ENCODE data around the gene FAM135A. TPM values are rescaled to one million over a fixed set of nuclear protein-coding genes. Genes with fewer than 3 reads are reported as not detected.
A peak's percentile ranks its signal among the peaks of the same experiment; 100 is the strongest.

FAM135A gene
- total and polyA plus RNA-seq, 2 of the 13 experiments (the other 11 are each of a cell fraction or from before 2014, with no cell fraction given) = 26.9 to 31.5 TPM

- TF ChIP-seq, protein P1, sequence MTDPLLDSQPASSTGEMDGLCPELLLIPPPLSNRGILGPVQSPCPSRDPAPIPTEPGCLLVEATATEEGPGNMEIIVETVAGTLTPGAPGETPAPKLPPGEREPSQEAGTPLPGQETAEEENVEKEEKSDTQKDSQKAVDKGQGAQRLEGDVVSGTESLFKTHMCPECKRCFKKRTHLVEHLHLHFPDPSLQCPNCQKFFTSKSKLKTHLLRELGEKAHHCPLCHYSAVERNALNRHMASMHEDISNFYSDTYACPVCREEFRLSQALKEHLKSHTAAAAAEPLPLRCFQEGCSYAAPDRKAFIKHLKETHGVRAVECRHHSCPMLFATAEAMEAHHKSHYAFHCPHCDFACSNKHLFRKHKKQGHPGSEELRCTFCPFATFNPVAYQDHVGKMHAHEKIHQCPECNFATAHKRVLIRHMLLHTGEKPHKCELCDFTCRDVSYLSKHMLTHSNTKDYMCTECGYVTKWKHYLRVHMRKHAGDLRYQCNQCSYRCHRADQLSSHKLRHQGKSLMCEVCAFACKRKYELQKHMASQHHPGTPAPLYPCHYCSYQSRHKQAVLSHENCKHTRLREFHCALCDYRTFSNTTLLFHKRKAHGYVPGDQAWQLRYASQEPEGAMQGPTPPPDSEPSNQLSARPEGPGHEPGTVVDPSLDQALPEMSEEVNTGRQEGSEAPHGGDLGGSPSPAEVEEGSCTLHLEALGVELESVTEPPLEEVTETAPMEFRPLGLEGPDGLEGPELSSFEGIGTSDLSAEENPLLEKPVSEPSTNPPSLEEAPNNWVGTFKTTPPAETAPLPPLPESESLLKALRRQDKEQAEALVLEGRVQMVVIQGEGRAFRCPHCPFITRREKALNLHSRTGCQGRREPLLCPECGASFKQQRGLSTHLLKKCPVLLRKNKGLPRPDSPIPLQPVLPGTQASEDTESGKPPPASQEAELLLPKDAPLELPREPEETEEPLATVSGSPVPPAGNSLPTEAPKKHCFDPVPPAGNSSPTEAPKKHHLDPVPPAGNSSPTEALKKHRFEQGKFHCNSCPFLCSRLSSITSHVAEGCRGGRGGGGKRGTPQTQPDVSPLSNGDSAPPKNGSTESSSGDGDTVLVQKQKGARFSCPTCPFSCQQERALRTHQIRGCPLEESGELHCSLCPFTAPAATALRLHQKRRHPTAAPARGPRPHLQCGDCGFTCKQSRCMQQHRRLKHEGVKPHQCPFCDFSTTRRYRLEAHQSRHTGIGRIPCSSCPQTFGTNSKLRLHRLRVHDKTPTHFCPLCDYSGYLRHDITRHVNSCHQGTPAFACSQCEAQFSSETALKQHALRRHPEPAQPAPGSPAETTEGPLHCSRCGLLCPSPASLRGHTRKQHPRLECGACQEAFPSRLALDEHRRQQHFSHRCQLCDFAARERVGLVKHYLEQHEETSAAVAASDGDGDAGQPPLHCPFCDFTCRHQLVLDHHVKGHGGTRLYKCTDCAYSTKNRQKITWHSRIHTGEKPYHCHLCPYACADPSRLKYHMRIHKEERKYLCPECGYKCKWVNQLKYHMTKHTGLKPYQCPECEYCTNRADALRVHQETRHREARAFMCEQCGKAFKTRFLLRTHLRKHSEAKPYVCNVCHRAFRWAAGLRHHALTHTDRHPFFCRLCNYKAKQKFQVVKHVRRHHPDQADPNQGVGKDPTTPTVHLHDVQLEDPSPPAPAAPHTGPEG (CRISPR knock-in tag; IDR thresholded peaks at IDR 0.05) = peak; percentile 38; the same call in 1 of the 2 replicates
- peak; percentile 44; the same call in 1 of the 2 replicates for TF ChIP-seq SALL2 (CRISPR knock-in tag; IDR thresholded peaks at IDR 0.05)
- peak; percentile 77; the same call in 1 of the 2 replicates for TF ChIP-seq ZNF607 (CRISPR knock-in tag; IDR thresholded peaks at IDR 0.05; ENCODE audit: borderline replicate concordance)
- no peak for TF ChIP-seq ZFP82 (CRISPR knock-in tag; IDR thresholded peaks at IDR 0.05; ENCODE audit: borderline replicate concordance)
- TF ChIP-seq SAP130 (CRISPR knock-in tag; IDR thresholded peaks at IDR 0.05; ENCODE audit: low read depth) = peak; percentile 84
- TF ChIP-seq YY1 (IDR thresholded peaks at IDR 0.05; ENCODE audit: insufficient read depth, insufficient replicate concordance, low read depth, low read length) = peak; percentile 58
- TF ChIP-seq ZNF598 (CRISPR knock-in tag; IDR thresholded peaks at IDR 0.05; ENCODE audit: borderline replicate concordance) = no peak
- TF ChIP-seq SRSF1 (optimal IDR thresholded peaks at IDR 0.05; ENCODE audit: low read depth, low read length) = peak; percentile 21
- TF ChIP-seq MIER2 (CRISPR knock-in tag; IDR thresholded peaks at IDR 0.05) = 0 out of 2 replicates have a peak, but pooled peaks have one; percentile 24
- TF ChIP-seq, protein P2, sequence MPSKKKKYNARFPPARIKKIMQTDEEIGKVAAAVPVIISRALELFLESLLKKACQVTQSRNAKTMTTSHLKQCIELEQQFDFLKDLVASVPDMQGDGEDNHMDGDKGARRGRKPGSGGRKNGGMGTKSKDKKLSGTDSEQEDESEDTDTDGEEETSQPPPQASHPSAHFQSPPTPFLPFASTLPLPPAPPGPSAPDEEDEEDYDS (CRISPR knock-in tag; IDR thresholded peaks at IDR 0.05) = peak; percentile 97
- TF ChIP-seq ZNF775 (CRISPR knock-in tag; IDR thresholded peaks at IDR 0.05; ENCODE audit: borderline replicate concordance) = no peak
- 0 out of 2 replicates have a peak, but pooled peaks have one; percentile 19 for TF ChIP-seq MIER3 (CRISPR knock-in tag; IDR thresholded peaks at IDR 0.05; ENCODE audit: borderline replicate concordance)
- TF ChIP-seq CENPT (CRISPR knock-in tag; IDR thresholded peaks at IDR 0.05; ENCODE audit: low read depth) = no peak
- TF ChIP-seq ZNF235 (CRISPR knock-in tag; IDR thresholded peaks at IDR 0.05; ENCODE audit: borderline replicate concordance) = no peak
- TF ChIP-seq ZNF549 (CRISPR knock-in tag; IDR thresholded peaks at IDR 0.05) = no peak
- TF ChIP-seq ZZZ3 (CRISPR knock-in tag; IDR thresholded peaks at IDR 0.05; ENCODE audit: borderline replicate concordance) = no peak; the same call in 1 of the 2 replicates
- TF ChIP-seq CBX1 (IDR thresholded peaks at IDR 0.05; ENCODE audit: low read depth) = peak; percentile 54
- TF ChIP-seq ZNF460 (CRISPR knock-in tag; IDR thresholded peaks at IDR 0.05; ENCODE audit: borderline replicate concordance) = no peak
- no peak for TF ChIP-seq ZNF10 (CRISPR knock-in tag; IDR thresholded peaks at IDR 0.05; ENCODE audit: borderline replicate concordance, low read depth)
- peak; percentile 68 for TF ChIP-seq ZNF574 (CRISPR knock-in tag; IDR thresholded peaks at IDR 0.05)
Observed at GRCh38 chr6:70413114-70413991, at the start of gene FAM135A (continued).
